Uterus (tissue), 2 donors: ENCODE results near the gene SNTG2.

Source experiments
- POLR2A ChIP-seq, 2 donors: fragments of 450-650 bp; IDR thresholded peaks; one replicate each; pipeline ENCODE4 v1.6.1; 2016; ENCODE audit warnings: antibody characterized with exemption in 2 of 2, mild to moderate bottlenecking in 1 of 2, moderate library complexity in 1 of 2
- TF ChIP-seq, protein P1 (sequence below), 4 experiments: fragments of 200-600 bp in 2 of 4; fragments of 450-650 bp in 2 of 4; sonication (generic) in 2 of 4; IDR thresholded peaks; one replicate each; pipeline ENCODE4 v1.5.1; 2016 to 2019; ENCODE audit warnings: antibody characterized with exemption in 4 of 4, mild to moderate bottlenecking in 2 of 4, moderate library complexity in 1 of 4

DNA sequence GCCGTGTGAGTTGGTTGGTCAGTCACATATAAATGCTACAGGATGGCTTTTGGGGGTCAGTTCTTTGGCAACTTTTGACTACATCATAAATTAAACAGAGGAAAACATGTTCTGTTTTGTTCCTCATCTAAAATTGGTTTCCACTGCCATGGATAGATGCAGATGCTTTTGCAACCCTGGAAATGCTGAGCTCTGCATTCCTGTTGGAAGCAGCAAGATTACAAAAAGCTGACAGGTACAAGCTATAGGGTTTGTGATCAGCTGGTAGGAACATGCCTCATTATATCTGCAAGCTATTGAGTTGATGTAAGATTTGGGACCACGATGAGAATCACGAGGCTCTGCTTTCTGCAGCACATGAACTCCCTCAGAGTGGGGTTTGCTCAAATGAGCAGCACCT lies 255.2 kb downstream of the SNTG2 start:
- TF ChIP-seq, protein P1, sequence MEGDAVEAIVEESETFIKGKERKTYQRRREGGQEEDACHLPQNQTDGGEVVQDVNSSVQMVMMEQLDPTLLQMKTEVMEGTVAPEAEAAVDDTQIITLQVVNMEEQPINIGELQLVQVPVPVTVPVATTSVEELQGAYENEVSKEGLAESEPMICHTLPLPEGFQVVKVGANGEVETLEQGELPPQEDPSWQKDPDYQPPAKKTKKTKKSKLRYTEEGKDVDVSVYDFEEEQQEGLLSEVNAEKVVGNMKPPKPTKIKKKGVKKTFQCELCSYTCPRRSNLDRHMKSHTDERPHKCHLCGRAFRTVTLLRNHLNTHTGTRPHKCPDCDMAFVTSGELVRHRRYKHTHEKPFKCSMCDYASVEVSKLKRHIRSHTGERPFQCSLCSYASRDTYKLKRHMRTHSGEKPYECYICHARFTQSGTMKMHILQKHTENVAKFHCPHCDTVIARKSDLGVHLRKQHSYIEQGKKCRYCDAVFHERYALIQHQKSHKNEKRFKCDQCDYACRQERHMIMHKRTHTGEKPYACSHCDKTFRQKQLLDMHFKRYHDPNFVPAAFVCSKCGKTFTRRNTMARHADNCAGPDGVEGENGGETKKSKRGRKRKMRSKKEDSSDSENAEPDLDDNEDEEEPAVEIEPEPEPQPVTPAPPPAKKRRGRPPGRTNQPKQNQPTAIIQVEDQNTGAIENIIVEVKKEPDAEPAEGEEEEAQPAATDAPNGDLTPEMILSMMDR (IDR thresholded peaks at IDR 0.05) = no peak
- TF ChIP-seq POLR2A (IDR thresholded peaks at IDR 0.05) = no peak
